IMR-90 (cell line): ENCODE data around the gene NGEF. TPM values are rescaled to one million over a fixed set of nuclear protein-coding genes. Genes with fewer than 3 reads are reported as not detected.

Experiments used
- ATAC-seq: fragments of 200-7000 bp; cut with Tn5 transposase; 2 replicates; pipeline ENCODE4 v1.9.1; 2020; ENCODE audit warnings: low read depth, mild to moderate bottlenecking, moderate library complexity
- BruUV-seq: library from RNA; stranded (reverse); fragments of 400-500 nt; replicated peaks from 2 replicates; lab custom pipeline; 2021; lab: Mats Ljungman, UMichigan
- CTCF ChIA-PET: fragments of 300-600 bp; formaldehyde crosslinking; extraction: SDS; loops from one replicate; lab custom pipeline; 2021; ENCODE audit warnings: antibody characterized with exemption; lab: Yijun Ruan, JAX
- POLR2A ChIA-PET: fragments of 300-600 bp; sonication (Branson Sonifier 250); formaldehyde crosslinking; loops from one replicate; lab custom pipeline; 2022; ENCODE audit warnings: antibody characterized with exemption; ENCODE audit not compliant: unreplicated experiment; lab: Charles Lee
- DNase-seq: peaks from one replicate; pipeline ENCODE4 v3.0.0; 2013
- H2AFZ ChIP-seq: replicated peaks from 2 replicates; pipeline ENCODE3; 2013; ENCODE audit warnings: low read length, mild to moderate bottlenecking; ENCODE audit not compliant: poor library complexity
- H2AK5ac ChIP-seq: 2 replicates; pipeline ENCODE4 v1.6.1; 2013; ENCODE audit warnings: low read depth, low read length, inconsistent platforms
- H2AK9ac ChIP-seq: replicated peaks from 2 replicates; pipeline ENCODE3; 2013; ENCODE audit warnings: mild to moderate bottlenecking, low read depth, low read length, moderate library complexity; ENCODE audit not compliant: poor library complexity
- H2BK120ac ChIP-seq: 2 replicates; pipeline ENCODE4 v1.6.1; 2013; ENCODE audit warnings: low read depth, low read length, inconsistent platforms
- H2BK15ac ChIP-seq: 3 replicates; pipeline ENCODE4 v1.6.1; 2013; ENCODE audit warnings: low read depth, low read length, inconsistent platforms
- H2BK20ac ChIP-seq: 2 replicates; pipeline ENCODE4 v1.6.1; 2013; ENCODE audit warnings: low read depth, mild to moderate bottlenecking, inconsistent platforms, low read length, moderate library complexity
- H2BK5ac ChIP-seq: 2 replicates; pipeline ENCODE4 v1.6.1; 2013; ENCODE audit warnings: mild to moderate bottlenecking, low read depth, low read length, inconsistent platforms; ENCODE audit not compliant: poor library complexity, severe bottlenecking
- H3K14ac ChIP-seq: replicated peaks from 2 replicates; pipeline ENCODE4 v1.6.1; 2013; ENCODE audit warnings: low read depth, low read length, inconsistent platforms
- H3K18ac ChIP-seq: 2 replicates; pipeline ENCODE4 v1.6.1; 2013; ENCODE audit warnings: low read depth, low read length, control low read depth
- H3K23ac ChIP-seq: 2 replicates; pipeline ENCODE4 v1.6.1; 2013; ENCODE audit warnings: low read depth, low read length, inconsistent platforms
- H3K27ac ChIP-seq: 2 replicates; pipeline ENCODE4 v1.5.1; 2013; ENCODE audit warnings: mild to moderate bottlenecking, control low read depth, low read length; ENCODE audit not compliant: insufficient read depth
- H3K27me3 ChIP-seq: 2 replicates; pipeline ENCODE4 v1.6.1; 2013; ENCODE audit warnings: low read length; ENCODE audit not compliant: control insufficient read depth, insufficient read depth
- H3K36me3 ChIP-seq: 2 replicates; pipeline ENCODE4 v1.6.1; 2013; ENCODE audit warnings: low read length, mixed read lengths; ENCODE audit not compliant: control insufficient read depth, insufficient read depth
- H3K4ac ChIP-seq: 2 replicates; pipeline ENCODE4 v1.6.1; 2013; ENCODE audit warnings: low read depth, low read length, inconsistent platforms
- H3K4me1 ChIP-seq: 2 replicates; pipeline ENCODE4 v1.6.1; 2013; ENCODE audit warnings: low read length, mixed read lengths; ENCODE audit not compliant: control insufficient read depth, insufficient read depth
- H3K4me2 ChIP-seq: 2 replicates; pipeline ENCODE4 v1.6.1; 2013; ENCODE audit warnings: low read depth, mild to moderate bottlenecking, control low read depth, low read length, moderate library complexity
- H3K4me3 ChIP-seq: 2 replicates; pipeline ENCODE4 v1.5.1; 2013; ENCODE audit warnings: low read depth, mild to moderate bottlenecking, control low read depth, low read length, moderate library complexity; ENCODE audit not compliant: insufficient read depth
- H3K56ac ChIP-seq: 2 replicates; pipeline ENCODE4 v1.6.1; 2013; ENCODE audit warnings: low read length, inconsistent platforms; ENCODE audit not compliant: insufficient read depth; ENCODE audit errors: extremely low read depth
- H3K79me1 ChIP-seq, 2 experiments: 2 replicates each; pipeline ENCODE4 v1.6.1; 2013; ENCODE audit warnings: low read length in 2 of 2, inconsistent platforms in 1 of 2, low read depth in 1 of 2
- H3K9ac ChIP-seq: 2 replicates; pipeline ENCODE4 v1.6.1; 2013; ENCODE audit warnings: low read depth, low read length, control low read depth
- H3K9me1 ChIP-seq: 2 replicates; pipeline ENCODE4 v1.6.1; 2013; ENCODE audit warnings: low read length, inconsistent platforms; ENCODE audit not compliant: insufficient read depth
- H3K9me3 ChIP-seq: 2 replicates; pipeline ENCODE4 v1.6.1; 2013; ENCODE audit warnings: low read length; ENCODE audit not compliant: control insufficient read depth, insufficient read depth
- H4K20me1 ChIP-seq: 2 replicates; pipeline ENCODE4 v1.6.1; 2013; ENCODE audit warnings: low read length, inconsistent platforms; ENCODE audit not compliant: insufficient read depth
- H4K5ac ChIP-seq: 2 replicates; pipeline ENCODE4 v1.6.1; 2013; ENCODE audit warnings: mild to moderate bottlenecking, low read depth, low read length, control low read depth
- H4K8ac ChIP-seq, 2 experiments: 2 replicates each; pipeline ENCODE4 v1.6.1; 2013; ENCODE audit warnings: low read depth in 2 of 2, low read length in 2 of 2, control low read depth in 1 of 2, inconsistent platforms in 1 of 2
- H4K91ac ChIP-seq: 2 replicates; pipeline ENCODE4 v1.6.1; 2013; ENCODE audit warnings: low read depth, low read length, inconsistent platforms; ENCODE audit not compliant: insufficient read depth
- BHLHE40 ChIP-seq: fragments of 150-350 bp; IDR thresholded peaks from 2 replicates; pipeline ENCODE4 v1.6.1; 2016; ENCODE audit warnings: mild to moderate bottlenecking, low read depth, low read length
- CEBPB ChIP-seq: IDR thresholded peaks from 2 replicates; pipeline ENCODE4 v1.6.1; 2012; ENCODE audit warnings: low read depth, low read length, improper control_type of control experiment
- CHD1 ChIP-seq: IDR thresholded peaks from 2 replicates; pipeline ENCODE4 v1.6.1; 2012; ENCODE audit warnings: low read depth, low read length, improper control_type of control experiment
- FOS ChIP-seq: fragments of 150-350 bp; IDR thresholded peaks from 2 replicates; pipeline ENCODE4 v1.6.1; 2016; ENCODE audit warnings: low read depth, low read length
- MAFK ChIP-seq: IDR thresholded peaks from 2 replicates; pipeline ENCODE4 v1.6.1; 2012; ENCODE audit warnings: low read depth, low read length, improper control_type of control experiment
- MXI1 ChIP-seq: IDR thresholded peaks from 2 replicates; pipeline ENCODE4 v1.6.1; 2012; ENCODE audit warnings: low read depth, mild to moderate bottlenecking, low read length, moderate library complexity, borderline replicate concordance
- POLR2A ChIP-seq: IDR thresholded peaks from 2 replicates; pipeline ENCODE4 v1.6.1; 2012; ENCODE audit warnings: mild to moderate bottlenecking, low read depth, low read length
- RFX5 ChIP-seq: IDR thresholded peaks from 2 replicates; pipeline ENCODE4 v1.8.0; 2012; ENCODE audit warnings: low read depth, mild to moderate bottlenecking, low read length, moderate library complexity
- USF2 ChIP-seq: fragments of 150-350 bp; IDR thresholded peaks from 2 replicates; pipeline ENCODE4 v1.6.1; 2017; ENCODE audit warnings: mild to moderate bottlenecking, antibody characterized with exemption, low read length, low read depth
- WGBS, 2 experiments: methylation state at CpG; one replicate each; pipeline versions ENCODE4 v1.1.5 to v1.1.7; 2013; ENCODE audit warnings: missing lambda C conversion rate in 2 of 2; ENCODE audit not compliant: insufficient read length in 1 of 2; ENCODE audit errors: extremely low coverage in 2 of 2; 5-methylcytosine and 5-hydroxymethylcytosine counted together
- dilution Hi-C: fragments of 300-500 bp; cut with HindIII; formaldehyde crosslinking; loops from one replicate; pipeline ENCODE4 v1.14.3; 2018; ENCODE audit warnings: low sequenced_read_pairs; ENCODE audit not compliant: unreplicated experiment
- in situ Hi-C: fragments of 300-500 bp; cut with MboI; formaldehyde crosslinking; loops from 3 replicates; pipeline ENCODE4 v1.14.3; 2019; ENCODE audit warnings: low sequenced_read_pairs, inconsistent platforms, mixed read lengths
- intact Hi-C: fragments of 100-400 bp; cut with micrococcal nuclease; formaldehyde crosslinking; loops from 2 replicates; pipeline ENCODE4 v1.10.0; 2022
- polyA plus RNA-seq, 3 experiments: library from polyadenylated mRNA; depleted of rRNA; stranded (reverse); fragments of >200 nt; gene quantifications; 2 replicates each; pipeline ENCODE4 v1.2.3, GENCODE V29; 2012; ENCODE audit warnings: low replicate concordance in 1 of 3
- total RNA-seq: library from RNA; depleted of rRNA; stranded (reverse); fragments of >200 nt; gene quantifications from 2 replicates; pipeline ENCODE4 v1.2.3, GENCODE V29; 2012

Gene NGEF
- total and polyA plus RNA-seq, 2 of the 4 experiments (the other 2 are of a cell fraction), result 1.1 to 1.7 TPM

GRCh38 chr2:232865165-232865564, 147.9 kb downstream of the NGEF start:
- ATAC-seq, result no peak
- no peak overlapping the region for H3K23ac ChIP-seq
- no peaks in the 10 kb centered on the region for H3K27me3 ChIP-seq
- H3K4ac ChIP-seq, result no peak overlapping the region
- no peaks in the 10 kb centered on the region; the same call in 1 of the 2 replicates for H3K9me3 ChIP-seq
- dilution Hi-C loops, result no loop called here
- TF ChIP-seq FOS (no peak), POLR2A (no peak), MAFK (no peak), CEBPB (0 out of 2 replicates have a peak, but pooled peaks have one; percentile 18), RFX5 (no peak), BHLHE40 (no peak), USF2 (no peak), CHD1 (no peak), MXI1 (no peak)
- peaks cover 11% of the 10 kb centered on the region; the same call in 1 of the 2 replicates for H3K9me1 ChIP-seq
- H2BK120ac ChIP-seq, result no peak overlapping the region
- H2BK5ac ChIP-seq, result no peak overlapping the region
- in situ Hi-C loops, result no loop called here
- no TSS peak for BruUV-seq
- H4K20me1 ChIP-seq, result no peaks in the 10 kb centered on the region
- no peak overlapping the region for H3K14ac ChIP-seq
- intact Hi-C loops, result no loop called here
- no peak overlapping the region for H3K56ac ChIP-seq
- H2BK15ac ChIP-seq, result no peak overlapping the region
- no peak overlapping the region for H4K8ac ChIP-seq
- H3K36me3 ChIP-seq, result peaks cover 4% of the 10 kb centered on the region
- no peak overlapping the region for H3K4me3 ChIP-seq
- no CpG with 5 or more reads among the region's 1 CpG for WGBS, 2 experiments
- no peak overlapping the region for H3K18ac ChIP-seq
- CTCF ChIA-PET, result no interaction called here
- H3K4me2 ChIP-seq, result no peak overlapping the region
- H2AK9ac ChIP-seq, result no peak overlapping the region
- H4K91ac ChIP-seq, result no peak overlapping the region
- no peaks in the 10 kb centered on the region for H3K79me1 ChIP-seq
- no peak overlapping the region for H3K9ac ChIP-seq
- H2AFZ ChIP-seq, result no peak overlapping the region
- H2BK20ac ChIP-seq, result no peak overlapping the region
- H4K5ac ChIP-seq, result no peak overlapping the region
- DNase-seq, result no peak
- POLR2A ChIA-PET, result no interaction called here
- no peaks in the 10 kb centered on the region for H3K4me1 ChIP-seq
- no peak overlapping the region for H2AK5ac ChIP-seq
- no peak overlapping the region for H3K27ac ChIP-seq
